GM21786 (cell line): ENCODE measurements around the gene VAMP1.
"Not testable (repeated sequence)": the region's sequence is repeated elsewhere in the genome, so short reads cannot be mapped to it uniquely, and the experiment has no call there.

Experiments used
- ATAC-seq: cut with Tn5 transposase; IDR thresholded peaks from one replicate; pipeline ENCODE4 v1.9.1; 2021; ENCODE audit not compliant: unreplicated experiment

The VAMP1 gene

GRCh38 chr12:6469609-6470374 lies 685 bp downstream of the VAMP1 start:
- ATAC-seq: no peak

- ATAC-seq: no peak
Measured at GRCh38 chr12:6469092-6469491, 1.4 kb downstream of the VAMP1 start.

GRCh38 chr12:6468283-6468575 lies 2.2 kb downstream of the VAMP1 start:
- no peak for ATAC-seq

GRCh38 chr12:6467571-6468282 lies 2.8 kb downstream of the VAMP1 start:
- ATAC-seq: not testable (repeated sequence)

GRCh38 chr12:6466751-6467150 lies 3.7 kb downstream of the VAMP1 start:
- not testable (repeated sequence) for ATAC-seq

GRCh38 chr12:6466184-6466573 lies 4.3 kb downstream of the VAMP1 start:
- no peak for ATAC-seq

- ATAC-seq: no peak
Measured at GRCh38 chr12:6465467-6466183, 4.9 kb downstream of the VAMP1 start.

- no peak for ATAC-seq
Measured at GRCh38 chr12:6464531-6464930, 5.9 kb downstream of the VAMP1 start.

GRCh38 chr12:6463858-6464257 lies 6.6 kb downstream of the VAMP1 start:
- no peak for ATAC-seq

- ATAC-seq: no peak
Measured at GRCh38 chr12:6463216-6463615, 7.3 kb downstream of the VAMP1 start.

- no peak for ATAC-seq
Measured at GRCh38 chr12:6462234-6462995, 8.1 kb downstream of the VAMP1 start.

GRCh38 chr12:6461401-6462233 lies 8.9 kb downstream of the VAMP1 start:
- peak; percentile 78 for ATAC-seq

GRCh38 chr12:6460751-6461371 lies 9.6 kb downstream of the VAMP1 start:
- ATAC-seq: no peak

- ATAC-seq: no peak
Measured at GRCh38 chr12:6459004-6459337, 11.5 kb downstream of the VAMP1 start.

- ATAC-seq: no peak
Measured at GRCh38 chr12:6458281-6459003, 12.0 kb downstream of the VAMP1 start.

- ATAC-seq: no peak
Measured at GRCh38 chr12:6457220-6457945, 13.1 kb downstream of the VAMP1 start.

GRCh38 chr12:6452944-6453630 lies 17.4 kb downstream of the VAMP1 start:
- ATAC-seq: no peak

GRCh38 chr12:6452245-6452943 lies 18.1 kb downstream of the VAMP1 start:
- ATAC-seq: no peak
